Hematopoietic multipotent progenitor cell treated with erythropoietin and hydrocortisone succinate and interleukin-3 and kit ligand, for 4 days (in vitro differentiated cells): ENCODE results near the gene LIPK.

Source experiments
- DNase-seq: peaks from one replicate; pipeline ENCODE4 v3.0.0-alpha.2; 2015

The LIPK gene

DNA sequence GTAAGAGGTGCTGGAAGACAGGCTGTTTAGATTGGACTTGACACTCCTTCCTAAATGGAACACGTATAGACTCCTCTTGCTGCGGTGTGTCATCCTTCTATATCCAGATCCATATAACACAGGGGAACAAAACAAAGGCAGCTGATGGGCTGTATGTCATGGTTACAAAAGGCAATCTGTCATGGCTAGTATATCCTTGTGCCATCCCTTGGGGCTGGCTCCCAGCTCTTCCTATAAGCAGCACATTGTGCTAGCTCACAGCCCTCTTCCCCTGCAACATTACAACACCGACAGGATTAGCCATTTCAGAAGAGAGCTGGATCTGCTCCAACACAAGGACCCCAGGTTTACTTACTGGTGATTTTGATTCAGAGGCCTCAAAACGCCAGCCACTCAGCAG, 15.3 kb downstream of the LIPK start:
- no peak for DNase-seq

- peak; percentile 53 for DNase-seq
Observed at GRCh38 chr10:88725798-88726197, 19.7 kb downstream of the LIPK start.

GRCh38 chr10:88728107-88728763, 22.2 kb downstream of the LIPK start:
- DNase-seq: peak; percentile 31

DNA sequence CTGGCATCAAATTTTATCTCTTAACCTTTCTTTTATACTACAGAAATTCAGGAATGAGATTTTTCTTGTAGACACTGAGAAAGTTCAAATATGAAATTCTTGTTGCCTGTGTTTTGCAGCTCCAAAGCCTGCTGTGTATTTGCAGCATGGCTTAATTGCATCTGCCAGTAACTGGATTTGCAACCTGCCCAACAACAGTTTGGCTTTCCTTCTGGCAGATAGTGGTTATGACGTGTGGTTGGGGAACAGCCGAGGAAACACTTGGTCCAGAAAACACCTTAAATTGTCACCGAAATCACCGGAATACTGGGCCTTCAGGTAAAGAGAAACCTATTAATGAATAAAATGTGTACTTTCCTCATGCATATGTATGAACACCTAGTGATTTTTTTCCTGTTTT, 24.8 kb downstream of the LIPK start:
- no peak for DNase-seq

DNA sequence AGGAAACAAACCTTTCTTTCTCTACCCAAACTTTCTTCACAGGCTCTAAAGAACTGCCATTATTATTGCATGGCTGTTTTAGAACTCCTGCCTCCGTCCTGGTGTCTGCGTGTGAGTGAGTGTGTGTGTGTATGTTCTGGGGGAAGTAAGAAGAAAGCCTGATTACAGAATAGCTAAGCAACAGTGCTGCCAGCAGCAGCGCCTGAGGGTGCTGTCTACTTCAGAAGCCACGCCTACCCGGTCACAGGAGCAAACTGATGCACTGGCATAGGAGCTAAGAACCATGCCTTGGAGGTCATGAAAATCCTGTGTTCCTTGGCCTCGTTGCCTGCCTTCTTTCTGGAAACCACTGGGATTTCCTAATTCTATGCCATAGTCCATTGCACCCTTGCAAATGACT, 25.2 kb downstream of the LIPK start:
- DNase-seq: peak; percentile 82

GRCh38 chr10:88733215-88733614, 27.2 kb downstream of the LIPK start:
- no peak for DNase-seq

GRCh38 chr10:88735661-88736060, 29.6 kb downstream of the LIPK start:
- no peak for DNase-seq

- DNase-seq: peak; percentile 13
Observed at GRCh38 chr10:88741921-88742320, 35.9 kb downstream of the LIPK start.

- no peak for DNase-seq
Observed at GRCh38 chr10:88742448-88742847, 36.4 kb downstream of the LIPK start.

DNA sequence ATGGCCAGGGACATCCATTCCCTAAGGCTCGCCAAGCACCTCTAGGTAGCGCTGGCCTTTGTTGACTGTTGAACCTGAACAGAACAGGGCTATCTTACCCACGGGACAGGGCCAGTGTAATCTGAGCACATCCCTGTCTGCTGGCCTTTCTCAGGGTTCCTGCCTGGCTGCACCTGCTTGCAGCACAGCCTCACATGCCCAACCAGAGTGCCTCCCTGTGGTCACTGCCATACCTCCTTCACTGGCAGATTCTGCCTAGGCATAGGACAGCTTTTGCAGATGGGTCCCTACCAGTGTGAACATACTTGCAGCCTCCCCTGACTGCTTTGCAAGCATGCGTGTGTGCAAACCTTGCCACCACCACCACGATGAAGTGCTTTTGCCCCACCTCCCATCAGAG, 38.0 kb downstream of the LIPK start:
- DNase-seq: no peak

DNA sequence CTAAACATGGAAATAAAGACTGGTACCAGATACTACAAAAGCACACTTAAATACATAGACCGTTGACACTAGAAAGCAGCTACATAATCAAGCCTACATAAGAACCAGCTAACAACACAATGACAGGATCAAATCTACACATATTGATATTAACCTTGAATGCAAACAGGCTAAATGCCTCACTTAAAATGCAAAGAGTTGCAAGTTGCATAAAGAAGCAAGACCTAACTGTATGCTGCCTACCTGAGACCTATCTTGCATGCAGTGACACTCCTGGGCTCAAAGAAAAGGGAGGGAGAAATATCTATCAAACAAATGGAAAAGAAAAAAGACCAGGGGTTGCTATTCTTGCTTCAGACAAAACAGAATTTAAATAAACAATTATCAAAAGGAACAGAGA, 39.6 kb downstream of the LIPK start:
- DNase-seq: no peak

DNA sequence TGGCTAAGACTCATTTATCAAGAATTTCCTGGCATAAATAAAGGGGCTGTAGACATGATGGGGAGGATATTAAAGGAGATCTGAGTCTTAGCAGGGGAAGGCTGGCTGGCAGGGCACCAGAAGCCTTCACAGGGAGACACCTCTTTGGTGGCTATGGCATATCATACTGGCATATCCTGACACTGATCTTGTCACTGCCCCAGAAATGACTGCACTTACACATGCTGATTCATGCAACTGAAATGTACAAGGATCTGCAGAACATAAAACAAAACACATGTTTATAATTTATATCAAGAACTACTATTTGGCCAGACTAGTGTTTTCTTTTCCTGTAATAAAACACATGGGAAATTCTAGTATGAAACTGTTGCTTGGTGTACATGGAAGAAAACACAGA, 48.2 kb downstream of the LIPK start:
- peak; percentile 40 for DNase-seq

- DNase-seq: no peak
Observed at GRCh38 chr10:88755753-88756152, 49.7 kb downstream of the LIPK start.

DNA sequence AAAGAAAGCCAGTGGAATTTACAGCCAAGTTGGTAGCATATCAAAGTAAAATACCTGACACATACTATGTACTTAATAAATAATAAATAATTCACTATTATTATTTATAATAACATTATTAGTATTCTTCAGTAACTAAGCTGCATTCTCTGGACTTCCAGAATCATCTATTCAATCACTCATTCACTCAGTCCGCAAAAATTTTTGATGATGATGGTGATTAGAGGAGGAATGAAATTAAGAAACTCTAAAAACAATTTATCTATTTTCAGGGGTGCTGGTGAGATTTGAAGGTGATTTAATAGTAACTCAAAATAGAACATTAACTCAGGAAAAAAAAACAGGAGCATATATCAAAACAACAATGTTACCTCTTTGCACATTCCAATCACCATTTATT, 50.6 kb downstream of the LIPK start:
- no peak for DNase-seq

DNA sequence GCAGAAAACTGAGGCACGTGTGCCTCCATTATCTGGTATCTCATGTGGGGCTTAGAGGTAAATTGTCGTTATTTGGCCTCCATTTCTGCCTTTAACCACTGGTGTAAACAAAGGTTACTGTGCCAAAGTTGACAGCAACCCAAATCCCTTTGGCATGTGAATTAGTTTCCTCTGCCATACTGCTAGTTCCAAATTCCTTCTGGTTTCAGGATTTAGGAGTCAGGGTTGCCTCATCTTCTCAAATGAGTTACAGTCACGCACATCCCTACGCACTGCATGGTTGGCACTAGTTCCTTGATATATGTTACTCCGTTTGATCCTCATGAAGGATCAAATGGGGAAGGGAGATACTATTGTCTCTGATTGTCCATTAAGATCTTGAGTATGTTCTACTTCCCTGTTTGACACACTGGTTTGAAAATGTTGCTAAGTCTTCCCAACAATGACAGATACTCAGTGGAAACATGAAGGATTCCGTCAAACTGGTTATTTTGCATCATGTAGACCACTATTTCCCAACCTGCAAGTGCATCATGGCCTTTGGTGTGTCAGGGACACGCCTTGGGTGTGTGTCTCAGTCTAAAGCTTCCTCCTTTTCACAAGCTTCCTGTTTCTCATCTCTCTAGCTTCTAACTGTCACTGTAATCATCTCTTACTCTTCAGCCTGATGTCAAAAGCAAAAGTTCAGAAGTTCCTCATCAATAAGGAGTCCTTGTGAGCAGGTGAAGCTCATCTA, 53.5 kb downstream of the LIPK start, which contains the start of gene LIPN:
LIPN (plus strand) TSS at position 655 of the 736 bp plus-strand sequence. CDS start 1,386 bp downstream, outside the sequence.
- peak; percentile 73 for DNase-seq

DNA sequence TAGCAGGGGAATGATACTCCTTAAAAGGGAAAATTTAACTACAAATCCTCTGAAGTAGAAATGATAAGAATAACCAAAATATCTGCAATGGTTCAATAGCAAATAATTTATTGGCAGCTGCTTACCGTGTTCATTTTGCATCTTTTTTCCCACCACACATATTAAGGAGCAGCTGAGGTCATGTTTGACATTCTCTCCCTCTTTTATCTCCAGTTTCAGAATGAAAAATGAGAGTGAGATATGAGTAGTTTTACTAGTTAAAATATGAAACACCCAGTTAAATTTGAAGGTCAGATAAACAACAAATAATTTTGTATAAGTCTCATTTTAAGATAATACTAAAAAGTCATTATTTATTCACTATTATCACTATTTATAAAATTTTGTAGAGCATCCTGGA, 56.9 kb downstream of the LIPK start:
- DNase-seq: no peak

GRCh38 chr10:88763441-88763840, 57.4 kb downstream of the LIPK start:
- DNase-seq: no peak

DNA sequence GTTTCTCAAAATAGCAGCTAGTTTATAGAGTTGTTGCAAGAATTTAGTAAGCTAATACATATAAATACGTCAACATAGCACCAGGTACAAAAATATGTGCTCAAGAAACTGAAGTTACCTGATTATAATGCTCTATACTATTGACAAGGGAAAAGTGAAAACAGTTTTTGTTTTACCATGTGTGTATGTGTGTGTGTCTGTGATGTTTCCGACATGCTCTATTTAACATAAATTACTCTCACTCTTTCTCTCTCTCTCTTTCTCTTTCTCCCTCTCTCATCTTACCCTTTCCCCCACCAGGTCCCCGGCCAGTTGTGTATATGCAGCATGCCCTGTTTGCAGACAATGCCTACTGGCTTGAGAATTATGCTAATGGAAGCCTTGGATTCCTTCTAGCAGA, 58.1 kb downstream of the LIPK start:
- no peak for DNase-seq

DNA sequence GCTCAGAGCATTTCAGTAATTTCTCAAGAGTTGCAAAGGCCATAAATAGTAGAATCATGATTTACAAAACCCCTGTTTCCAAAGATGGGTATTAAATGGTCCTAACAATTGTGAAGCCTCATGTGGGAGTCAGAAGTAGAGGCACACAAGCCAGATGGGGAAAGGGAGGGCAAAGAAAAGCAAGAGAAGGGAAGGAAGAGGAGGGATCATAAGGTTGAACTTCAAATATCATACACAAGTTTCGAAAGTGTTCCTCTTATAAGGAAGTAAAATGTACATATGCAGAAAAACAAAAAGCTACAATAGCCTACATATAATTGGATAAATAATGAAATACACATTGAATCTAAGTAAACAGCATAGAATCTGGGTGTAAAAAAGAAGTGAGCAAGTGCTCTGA, 59.8 kb downstream of the LIPK start:
- DNase-seq: no peak

DNA sequence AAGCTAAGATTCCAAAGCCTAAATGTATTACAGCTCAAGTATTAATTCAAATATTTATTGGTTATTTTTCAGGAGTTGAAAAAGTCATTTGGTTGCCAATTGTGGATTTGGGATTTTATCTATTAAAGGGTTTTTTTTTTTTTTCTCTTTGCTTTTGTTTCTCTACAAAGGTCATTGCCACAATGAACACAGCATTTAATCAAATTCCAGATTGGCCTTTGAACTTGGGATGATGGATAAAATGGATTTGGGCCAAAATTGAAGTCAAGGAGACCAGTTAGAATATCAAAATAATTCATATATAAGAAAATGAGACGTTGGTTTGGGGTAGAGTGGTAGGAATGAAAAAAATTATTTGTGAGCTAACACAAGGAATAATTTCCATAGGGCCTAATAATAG, 63.3 kb downstream of the LIPK start:
- no peak for DNase-seq

- no peak for DNase-seq
Observed at GRCh38 chr10:88781206-88781605, 75.2 kb downstream of the LIPK start.

DNA sequence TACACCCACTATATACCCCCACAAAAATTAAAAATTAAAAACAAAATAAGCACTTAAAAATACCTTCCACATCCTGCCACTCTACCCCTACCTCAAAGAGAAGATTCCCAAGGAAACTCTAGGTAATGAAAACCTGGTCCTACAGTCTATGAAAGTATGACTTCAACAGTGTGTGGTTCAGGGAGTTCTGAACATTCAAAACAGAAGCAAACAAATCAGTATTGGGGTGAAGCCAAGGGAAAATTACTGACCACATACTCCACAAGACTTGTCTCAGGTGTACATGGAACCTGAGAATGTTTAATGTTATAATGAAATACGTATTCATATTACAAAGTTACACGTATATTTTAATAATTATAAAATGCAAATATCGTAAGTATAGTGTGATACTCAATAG, 76.2 kb downstream of the LIPK start:
- DNase-seq: no peak

GRCh38 chr10:88783724-88784123, 77.7 kb downstream of the LIPK start:
- DNase-seq: peak; percentile 61

DNA sequence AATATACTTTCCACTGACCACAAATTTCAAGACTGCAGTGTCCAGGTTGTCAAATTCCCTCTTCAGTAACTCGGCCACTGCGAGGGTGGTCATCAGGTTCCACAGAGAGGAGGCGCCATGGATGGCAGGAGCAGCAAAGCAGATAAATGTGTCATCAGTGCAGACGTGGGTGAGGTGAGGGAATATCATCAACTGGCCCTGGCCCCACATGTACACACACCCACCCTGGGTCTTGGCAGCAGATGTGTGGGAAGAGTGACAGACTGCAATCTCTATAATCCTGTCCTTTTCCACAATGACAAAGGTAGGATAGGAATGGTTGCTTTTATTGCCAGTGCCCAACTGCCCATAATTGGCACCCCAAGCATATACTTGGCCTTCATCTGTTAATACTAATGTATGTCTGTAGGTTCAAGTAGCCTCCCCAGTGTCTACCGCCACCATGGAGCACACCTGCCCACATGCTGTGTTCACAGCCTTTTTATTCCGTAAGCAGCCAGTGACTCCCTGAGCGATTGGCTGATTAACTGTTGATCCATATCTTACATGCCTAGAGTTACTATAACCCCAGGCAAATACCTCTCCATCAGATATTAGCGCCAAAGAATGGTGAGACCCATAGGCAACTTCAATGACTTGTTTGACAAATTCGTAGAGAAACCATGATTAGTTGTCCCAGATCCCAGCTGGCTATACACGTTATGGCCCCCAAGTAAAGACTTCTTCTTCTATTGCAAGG, 80.2 kb downstream of the LIPK start:
- DNase-seq: no peak
